Measurements from ENCODE around the gene HSPB6. TPM values are rescaled to one million over a fixed set of nuclear protein-coding genes. Genes with fewer than 3 reads are reported as not detected.

The HSPB6 gene
- polyA plus RNA-seq, 2 of the 4 experiments (the other 2 are of a cell fraction): 0.16 to 0.26 TPM

GRCh38 chr19:35744430-35745327 lies 12.2 kb downstream of the HSPB6 start (continued):
- TF ChIP-seq BCL3 (IDR thresholded peaks at IDR 0.05) (peak; percentile 70; the same call in 2 of the 3 replicates), HDAC2 (IDR thresholded peaks at IDR 0.05) (no peak), HMGXB4 (CRISPR knock-in tag; IDR thresholded peaks at IDR 0.05; ENCODE audit: borderline replicate concordance) (no peak), RFX5 (IDR thresholded peaks at IDR 0.05) (0 out of 2 replicates have a peak, but pooled peaks have one; percentile 36), USF2 (IDR thresholded peaks at IDR 0.05) (no peak), KDM5A (IDR thresholded peaks at IDR 0.05) (no peak; the same call in 1 of the 2 replicates), ZSCAN20 (CRISPR knock-in tag; IDR thresholded peaks at IDR 0.05) (no peak), TP53 (CRISPR knock-in tag; IDR thresholded peaks at IDR 0.05) (no peak), NFE2L2 (conservative IDR thresholded peaks at IDR 0.05; ENCODE audit: low read length) (peak; percentile 16; the same call in 1 of the 2 replicates), HOXA7 (CRISPR knock-in tag; IDR thresholded peaks at IDR 0.05) (no peak), E2F6 (IDR thresholded peaks at IDR 0.05; ENCODE audit: borderline replicate concordance, low read depth) (peak; percentile 92; the same call in 1 of the 2 replicates), RARB (CRISPR knock-in tag; IDR thresholded peaks at IDR 0.05) (no peak), EHMT2 (IDR thresholded peaks at IDR 0.05; ENCODE audit: low read depth) (no peak), MAFK (IDR thresholded peaks at IDR 0.05; ENCODE audit: partially characterized antibody) (no peak), POLR2A (IDR thresholded peaks at IDR 0.05; ENCODE audit: low read length) (peak; percentile 52; the same call in 1 of the 2 replicates), FOSB (CRISPR knock-in tag; IDR thresholded peaks at IDR 0.05) (no peak), CTCF (IDR thresholded peaks at IDR 0.05) (peak; percentile 46), FOSL2 (IDR thresholded peaks at IDR 0.05) (no peak), FOSL2 (CRISPR knock-in tag; IDR thresholded peaks at IDR 0.05) (peak; percentile 8; the same call in 1 of the 2 replicates), FOXS1 (CRISPR knock-in tag; IDR thresholded peaks at IDR 0.05) (no peak), MAX (IDR thresholded peaks at IDR 0.05) (peak; percentile 86), PHF8 (IDR thresholded peaks at IDR 0.05; ENCODE audit: borderline replicate concordance, low read depth) (peak; percentile 88), NR3C1 (IDR thresholded peaks at IDR 0.05) (no peak), EHF (CRISPR knock-in tag; IDR thresholded peaks at IDR 0.05) (no peak), ESRRA (IDR thresholded peaks at IDR 0.05; ENCODE audit: borderline replicate concordance, low read length) (no peak), CHD4 (IDR thresholded peaks at IDR 0.05; ENCODE audit: borderline replicate concordance) (no peak), CHD2 (IDR thresholded peaks at IDR 0.05; ENCODE audit: low read length, partially characterized antibody) (no peak), GATA3 (IDR thresholded peaks at IDR 0.05; ENCODE audit: borderline replicate concordance) (no peak), MAZ (IDR thresholded peaks at IDR 0.05; ENCODE audit: borderline replicate concordance, low read depth, low read length) (0 out of 2 replicates have a peak, but pooled peaks have one; percentile 9), RCOR1 (IDR thresholded peaks at IDR 0.05; ENCODE audit: low read depth, low read length) (no peak), ATOH8 (CRISPR knock-in tag; IDR thresholded peaks at IDR 0.05; ENCODE audit: low read depth) (no peak), CBX2 (IDR thresholded peaks at IDR 0.05; ENCODE audit: borderline replicate concordance, low read depth) (no peak), ZNF302 (CRISPR knock-in tag; IDR thresholded peaks at IDR 0.05) (no peak), ELK1 (IDR thresholded peaks at IDR 0.05; ENCODE audit: low read depth, low read length) (no peak)

Data from A549 (cell line).